Lung (tissue), 12 donors: ENCODE data around the gene CKLF. TPM values are rescaled to one million over a fixed set of nuclear protein-coding genes. Genes with fewer than 3 reads are reported as not detected.

Experiments used
- ATAC-seq: fragments of 200-7000 bp; cut with Tn5 transposase; one replicate; pipeline ENCODE4 v1.9.1; 2020; ENCODE audit warnings: moderate number of reproducible peaks; ENCODE audit not compliant: insufficient read depth, low FRiP score
- DNase-seq, 3 donors: peaks; one replicate each; pipeline ENCODE4 v3.0.0-alpha.2; 2013 to 2017
- H3K27ac ChIP-seq, 2 donors: one replicate each; pipeline ENCODE4 v1.5.1; 2013; ENCODE audit warnings: mild to moderate bottlenecking in 2 of 2, moderate library complexity in 2 of 2, control low read depth in 1 of 2, inconsistent platforms in 1 of 2, low read depth in 1 of 2, low read length in 1 of 2
- H3K27me3 ChIP-seq, 3 donors: one replicate each; pipeline ENCODE4 v1.5.1; 2013; ENCODE audit warnings: low read length in 2 of 3; ENCODE audit not compliant: control insufficient read depth in 3 of 3, insufficient read depth in 3 of 3
- H3K36me3 ChIP-seq, 4 donors: one replicate each; pipeline ENCODE4 v1.5.1; 2013; ENCODE audit warnings: low read length in 4 of 4, mild to moderate bottlenecking in 1 of 4, moderate library complexity in 1 of 4; ENCODE audit not compliant: control insufficient read depth in 4 of 4, insufficient read depth in 4 of 4
- H3K4me1 ChIP-seq, 5 donors: one replicate each; pipeline ENCODE4 v1.5.1; 2013; ENCODE audit warnings: low read length in 5 of 5, mild to moderate bottlenecking in 2 of 5, moderate library complexity in 1 of 5; ENCODE audit not compliant: control insufficient read depth in 5 of 5, insufficient read depth in 5 of 5
- H3K4me3 ChIP-seq: one replicate; pipeline ENCODE4 v1.5.1; 2013; ENCODE audit warnings: mild to moderate bottlenecking, control low read depth, moderate library complexity
- H3K9ac ChIP-seq, 2 donors: one replicate each; pipeline ENCODE4 v1.5.1; 2013; ENCODE audit warnings: low read length in 2 of 2, control low read depth in 1 of 2; ENCODE audit not compliant: insufficient read depth in 1 of 2
- H3K9me3 ChIP-seq, 4 donors: one replicate each; pipeline ENCODE4 v1.5.1; 2013; ENCODE audit warnings: low read length in 3 of 4, mild to moderate bottlenecking in 1 of 4, moderate library complexity in 1 of 4; ENCODE audit not compliant: control insufficient read depth in 4 of 4, insufficient read depth in 3 of 4
- CTCF ChIP-seq: IDR thresholded peaks from 2 replicates; pipeline ENCODE4 v1.5.1; 2012; ENCODE audit warnings: mild to moderate bottlenecking; ENCODE audit errors: control extremely low read depth, extremely low read depth
- WGBS, 2 donors: extraction: QIAGEN DNeasy Blood & Tissue Kit; methylation state at CpG; one replicate each; pipeline ENCODE4 v1.1.7; 2013; 5-methylcytosine and 5-hydroxymethylcytosine counted together
- polyA plus RNA-seq, 2 donors: library from polyadenylated mRNA; stranded (reverse); fragments of 200-250 nt; gene quantifications; one replicate each; pipeline ENCODE4 v1.2.1, GENCODE V29; 2013
- total RNA-seq, 2 donors: library from RNA; depleted of rRNA in 1 of 2; stranded (reverse); fragments of >200 nt in 1 of 2; gene quantifications; one replicate each; pipeline ENCODE4 v1.2.1, GENCODE V29; 2014 to 2021
- donor health status: control.
- donor health status: control.
- donor health status: Bipolar disorder and iron deficiency.
- donor health status: healthy.
- donor health status: DM: yes; HTN: yes; CAD: no.

CKLF gene
- total and polyA plus RNA-seq, 4 donors = 43.1 to 133 (median 46.2) TPM

GRCh38 chr16:66521252-66521713, 31.1 kb upstream of the CKLF start:
- H3K27ac ChIP-seq = peak overlapping the region in 1 of 2 donors; percentile 72
- H3K36me3 ChIP-seq = peaks cover 0 to 14% (median 9%) of the 10 kb centered on the region in 4 donors
- no peak for TF ChIP-seq CTCF
- 68 to 83% methylated on average over 5 of the region's 5 CpGs for WGBS, 2 donors
- no peaks in the 10 kb centered on the region for H3K27me3 ChIP-seq
- H3K9me3 ChIP-seq = no peaks in the 10 kb centered on the region
- DNase-seq = no peak
- ATAC-seq = no peak
- H3K4me3 ChIP-seq = no peak overlapping the region
- no peak overlapping the region for H3K9ac ChIP-seq
- peaks cover 9 to 37% (median 13%) of the 10 kb centered on the region in 5 donors for H3K4me1 ChIP-seq

- Histone ChIP-seq H3K4me1 (peaks cover 4 to 34% (median 8%) of the 10 kb centered on the region in 5 donors), H3K9me3 (no peaks in the 10 kb centered on the region), H3K27ac (peak overlapping the region in 1 of 2 donors; percentile 72), H3K9ac (no peak overlapping the region), H3K4me3 (no peak overlapping the region), H3K36me3 (peaks cover 0 to 16% (median 6%) of the 10 kb centered on the region in 4 donors), H3K27me3 (no peaks in the 10 kb centered on the region)
- ATAC-seq (peak; percentile 49), DNase-seq (peak in 2 of 3 donors; percentile 25 to 50)
- TF ChIP-seq CTCF = no peak
- 39 to 59% methylated on average over 17 of the region's 17 CpGs for WGBS, 2 donors
Observed at GRCh38 chr16:66521951-66522771, 30.2 kb upstream of the CKLF start.

GRCh38 chr16:66522816-66523590, 29.4 kb upstream of the CKLF start:
- 62 to 79% methylated on average over 11 of the region's 11 CpGs for WGBS, 2 donors
- TF ChIP-seq CTCF = no peak
- H3K27ac ChIP-seq = peak overlapping the region in 1 of 2 donors; percentile 58
- no peak for ATAC-seq
- H3K4me1 ChIP-seq = peaks cover 0 to 28% (median under 1%) of the 10 kb centered on the region in 5 donors
- no peaks in the 10 kb centered on the region for H3K9me3 ChIP-seq
- H3K27me3 ChIP-seq = no peaks in the 10 kb centered on the region
- no peak overlapping the region for H3K4me3 ChIP-seq
- H3K36me3 ChIP-seq = peaks cover 0 to 21% (median 5%) of the 10 kb centered on the region in 4 donors
- no peak overlapping the region for H3K9ac ChIP-seq
- no peak for DNase-seq
